Embryonic facial prominence (tissue), 1 donor: ENCODE data around the gene SLX4IP.

Source experiments
- DNase-seq: peaks from one replicate; pipeline ENCODE4 v3.0.0-alpha.2; 2016; ENCODE audit errors: extremely low spot score

The SLX4IP gene

DNA sequence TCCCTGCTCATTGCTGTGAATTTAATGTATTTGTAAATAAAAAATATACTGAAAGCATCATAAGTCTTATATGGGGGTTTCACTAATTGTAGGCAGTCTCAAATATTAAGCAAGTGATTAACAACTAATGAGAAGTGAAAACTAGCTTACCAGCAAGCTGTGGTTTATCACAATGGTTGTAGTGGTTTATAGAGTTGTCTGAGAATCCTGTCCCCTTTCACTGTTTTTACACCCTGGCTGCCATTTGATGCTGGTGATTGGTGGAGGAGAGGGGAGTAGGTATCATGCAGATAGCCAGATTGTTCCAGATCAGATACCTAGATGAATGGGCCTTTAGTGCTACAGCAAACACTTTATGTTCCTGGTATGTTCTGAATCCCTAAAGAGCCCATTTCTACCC lies 7.1 kb upstream of the SLX4IP start:
- no peak for DNase-seq

DNA sequence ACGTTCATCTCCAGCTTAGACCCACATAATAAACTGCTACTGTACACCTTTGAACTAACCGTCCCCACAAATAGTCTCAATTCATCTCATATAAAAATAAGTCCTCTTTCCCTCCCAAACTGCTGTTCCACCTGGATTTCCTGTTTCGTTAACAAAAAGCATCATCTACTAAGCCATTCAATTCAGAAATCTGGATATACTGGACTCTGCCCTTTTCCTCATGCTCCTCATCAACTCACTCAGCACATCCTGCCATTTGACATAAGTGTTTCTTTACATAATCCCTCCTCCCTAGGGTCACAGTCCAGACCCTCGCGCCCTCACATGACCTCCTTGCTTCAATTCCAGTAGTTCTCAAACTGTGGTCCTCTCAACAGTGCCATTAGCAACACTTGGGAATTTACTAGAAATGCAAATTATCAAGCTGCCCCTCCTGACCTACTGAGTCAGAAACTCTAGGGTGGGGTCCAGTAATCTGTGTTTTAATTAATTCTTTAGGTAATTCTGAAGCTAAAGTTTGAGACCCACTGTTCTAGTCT lies 5.6 kb upstream of the SLX4IP start:
- DNase-seq: no peak

DNA sequence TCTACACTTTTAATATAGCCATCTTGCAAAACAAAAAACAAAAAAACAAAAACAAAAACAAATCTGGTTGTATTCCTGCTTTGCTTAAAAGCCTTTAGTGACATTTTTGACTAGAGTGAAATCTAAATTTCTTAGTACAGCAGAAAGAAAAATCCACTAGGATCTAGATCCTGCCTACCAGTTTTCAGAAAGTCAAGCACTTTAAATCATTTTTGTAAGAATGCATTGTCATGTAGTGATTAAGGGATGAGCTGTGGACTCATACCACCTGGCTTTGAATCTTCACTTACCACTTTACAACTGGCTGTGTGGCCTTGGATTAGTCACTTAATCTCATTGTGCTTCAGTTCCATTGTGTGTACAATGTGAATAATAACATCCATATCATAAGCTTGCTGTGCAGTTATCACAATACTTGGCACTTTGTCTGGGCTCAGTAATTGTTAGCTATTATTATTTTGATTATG lies 5.1 kb upstream of the SLX4IP start:
- DNase-seq: no peak

DNA sequence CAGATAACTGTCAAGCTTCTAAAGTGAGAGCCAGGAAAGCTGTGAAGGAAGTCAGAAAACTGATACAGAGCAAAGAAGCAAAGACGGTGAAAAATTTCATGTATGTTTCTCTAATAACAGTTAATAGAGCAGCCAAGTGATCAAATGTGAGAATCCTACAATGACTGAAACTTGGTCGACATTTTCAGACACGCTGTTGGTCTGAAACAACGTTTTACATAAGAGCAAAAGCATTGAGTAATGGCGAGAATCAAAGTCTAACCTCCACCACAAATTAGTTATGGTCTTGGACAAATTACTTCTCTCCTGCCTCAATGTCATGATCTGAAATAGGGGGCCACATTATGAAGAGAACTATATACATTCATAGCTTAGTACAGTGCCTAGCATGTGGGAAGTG lies 4.4 kb upstream of the SLX4IP start:
- no peak for DNase-seq

DNA sequence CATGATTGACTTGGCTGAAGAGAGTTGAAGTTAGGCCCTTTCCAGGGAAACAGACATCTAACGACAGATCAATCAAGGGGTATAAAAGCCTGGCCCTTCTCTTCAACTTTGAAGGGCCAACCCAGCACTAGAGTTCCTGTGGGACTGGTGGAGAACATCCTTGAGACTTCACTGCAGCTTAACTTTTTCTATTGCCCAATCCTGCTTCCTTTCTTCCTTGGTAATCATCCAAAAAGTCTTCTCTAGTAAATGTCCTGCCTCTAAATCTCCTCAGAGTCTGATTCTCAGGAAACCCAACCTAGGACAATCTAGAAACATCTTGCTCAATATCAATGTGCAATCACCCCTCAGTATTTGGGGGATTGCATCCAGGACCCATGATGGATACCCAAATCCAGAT lies 3.0 kb upstream of the SLX4IP start:
- DNase-seq: no peak

DNA sequence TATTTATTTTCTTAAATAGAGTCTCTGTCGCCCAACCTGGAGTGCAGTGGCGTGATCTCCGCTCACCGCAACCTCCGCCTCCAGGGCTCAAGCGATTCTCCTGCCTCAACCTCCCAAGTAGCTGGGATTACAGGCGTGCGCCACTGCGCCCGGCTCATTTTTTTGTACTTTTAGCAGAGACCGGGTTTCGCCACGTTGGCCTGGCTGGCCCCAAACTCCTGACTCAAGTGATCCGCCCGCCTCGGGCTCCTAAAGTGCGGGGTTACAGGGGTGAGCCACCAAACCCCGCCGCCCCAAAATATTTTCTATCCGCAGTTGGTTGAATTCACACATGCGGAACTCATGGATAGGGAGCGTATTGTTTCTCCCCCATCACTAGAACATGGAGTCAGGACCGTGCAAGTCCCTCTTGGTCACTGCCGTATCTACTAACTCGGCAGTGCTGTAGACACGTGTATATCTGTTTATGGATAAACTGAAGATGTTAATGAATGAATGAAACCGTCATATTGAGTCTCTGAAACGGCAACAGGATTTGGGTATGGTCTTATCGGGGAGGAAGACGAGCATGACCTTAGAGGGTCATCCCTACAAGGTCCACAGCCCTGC lies 2.0 kb upstream of the SLX4IP start:
- no peak for DNase-seq

DNA sequence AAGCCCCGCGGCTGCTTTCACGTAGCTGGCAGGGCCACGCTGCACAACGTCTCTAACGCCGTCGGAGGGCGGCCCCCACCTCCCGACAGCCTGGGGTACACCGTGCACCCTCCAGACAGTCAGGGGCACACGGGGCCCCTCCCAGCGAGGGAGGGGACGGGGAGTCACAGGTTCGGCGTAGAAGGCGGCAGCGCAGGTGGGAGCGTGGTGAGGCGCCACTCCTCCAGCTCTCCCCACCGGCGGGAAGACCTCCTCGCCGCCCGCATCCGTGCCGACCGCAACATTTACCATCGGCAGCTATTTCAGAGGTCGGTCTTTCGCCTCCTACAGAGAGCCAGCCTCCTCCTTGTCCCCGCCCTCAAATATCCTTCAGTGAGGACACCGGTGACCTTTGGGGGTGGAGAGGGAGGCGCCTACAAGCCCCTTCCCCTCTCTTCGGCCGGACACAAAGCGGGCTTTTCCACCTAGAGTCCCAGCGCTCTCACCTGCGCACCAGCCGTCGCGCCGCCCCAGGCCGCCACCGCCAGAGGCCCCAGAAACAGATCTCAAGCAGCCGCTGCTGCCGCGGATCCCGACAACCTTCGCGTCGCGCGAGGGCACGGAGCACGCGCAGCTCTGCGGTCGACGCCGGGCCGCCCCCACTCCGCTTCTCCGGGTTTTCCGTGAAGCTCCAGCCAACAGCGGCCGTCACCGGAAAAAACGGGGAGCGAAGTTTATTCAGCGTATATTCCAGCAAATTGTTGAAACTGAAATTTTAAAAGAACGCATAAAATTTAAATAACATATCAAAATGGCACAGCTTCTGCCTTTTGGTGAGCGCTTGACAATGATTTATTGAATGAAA lies 1.3 kb upstream of the SLX4IP start, which contains the start of gene MKKS:
MKKS (minus strand) TSS at position 600 of the 844 bp plus-strand sequence. CDS start 20,708 bp downstream, outside the sequence.
- peak; percentile 85 for DNase-seq

DNA sequence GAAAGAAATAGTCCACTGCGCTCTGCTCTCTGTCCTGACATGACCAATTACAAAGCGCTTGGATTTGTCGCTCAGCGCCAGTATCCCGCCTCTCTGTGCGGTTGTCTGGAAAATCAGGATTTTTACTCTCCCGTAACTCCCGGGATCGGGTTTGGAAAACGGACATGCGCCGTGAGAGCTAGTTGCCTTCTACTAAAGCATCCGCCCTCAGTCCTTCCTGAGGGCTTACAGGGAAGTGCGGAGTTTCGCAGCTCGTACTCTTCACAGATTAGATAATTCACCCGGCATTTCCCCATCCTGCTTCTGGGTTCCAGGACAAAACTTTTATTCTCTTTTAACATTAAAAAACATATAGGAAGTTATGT lies 656 bp upstream of the SLX4IP start:
- DNase-seq: peak; percentile 97

DNA sequence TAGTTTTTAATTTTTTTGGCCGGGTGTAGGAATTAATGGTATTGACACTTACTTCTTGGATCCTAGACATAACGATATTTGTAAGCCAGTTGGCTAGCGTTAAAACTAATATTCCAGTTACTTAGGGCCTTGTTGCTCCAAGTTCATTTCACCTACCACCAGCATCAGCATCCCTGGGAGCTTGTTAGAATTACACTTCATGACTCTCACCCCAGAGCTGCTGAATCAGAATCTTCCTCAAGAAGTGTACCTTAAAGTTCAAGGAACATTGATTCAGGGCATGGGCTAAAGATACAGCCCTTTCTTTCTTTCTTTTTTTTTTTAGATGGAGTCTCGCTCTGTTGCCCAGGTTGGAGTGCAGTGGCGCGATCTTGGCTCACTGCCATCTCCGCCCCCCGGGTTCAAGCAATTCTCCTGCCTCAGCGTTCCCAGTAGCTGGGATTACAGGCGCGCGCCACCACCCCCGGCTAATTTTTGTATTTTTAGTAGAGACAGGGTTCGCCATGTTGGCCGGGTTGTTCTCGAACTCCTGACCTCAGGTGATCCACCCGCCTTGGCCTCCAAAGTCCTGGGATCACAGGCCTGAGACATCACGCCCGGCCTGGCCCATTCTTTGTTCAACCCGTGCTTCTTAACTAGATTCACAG lies 1.1 kb downstream of the SLX4IP start:
- DNase-seq: no peak

DNA sequence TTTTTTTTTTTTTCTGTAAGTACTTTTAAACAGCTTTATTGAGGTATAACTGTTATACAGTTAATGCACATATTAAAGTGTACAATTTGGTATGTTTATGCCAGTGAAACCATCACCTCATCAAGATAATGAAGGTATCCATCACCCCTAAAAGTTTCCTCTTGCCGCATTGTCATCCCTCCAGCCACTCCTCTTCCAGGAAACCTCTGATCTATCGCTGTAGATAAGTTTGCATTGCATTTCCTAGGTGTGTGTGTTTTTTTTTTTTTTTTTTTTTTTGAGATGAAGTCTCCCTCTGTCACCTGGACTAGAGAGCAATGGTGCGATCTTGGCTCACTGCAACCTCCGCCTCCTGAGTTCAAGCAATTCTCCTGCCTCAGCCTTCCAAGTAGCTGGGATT lies 3.1 kb downstream of the SLX4IP start:
- no peak for DNase-seq

DNA sequence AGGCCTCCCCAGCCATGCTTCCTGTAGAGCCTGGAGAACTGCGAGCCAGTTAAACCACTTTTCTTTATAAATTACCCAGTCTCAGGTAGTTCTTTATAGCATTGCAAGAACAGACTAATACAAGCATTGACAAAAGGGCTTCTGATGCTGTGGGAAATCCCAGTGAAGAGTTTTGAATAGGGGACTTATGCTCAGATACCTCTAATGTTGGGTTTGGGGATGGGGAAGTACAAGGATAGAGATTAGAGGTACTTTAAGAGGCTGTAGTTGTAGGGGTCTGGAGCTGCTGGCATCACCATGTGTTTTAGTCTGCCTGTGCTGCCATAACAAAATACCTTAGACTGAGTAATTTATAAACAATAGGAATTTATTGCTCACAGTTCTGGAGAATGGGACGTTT lies 8.8 kb downstream of the SLX4IP start:
- no peak for DNase-seq

DNA sequence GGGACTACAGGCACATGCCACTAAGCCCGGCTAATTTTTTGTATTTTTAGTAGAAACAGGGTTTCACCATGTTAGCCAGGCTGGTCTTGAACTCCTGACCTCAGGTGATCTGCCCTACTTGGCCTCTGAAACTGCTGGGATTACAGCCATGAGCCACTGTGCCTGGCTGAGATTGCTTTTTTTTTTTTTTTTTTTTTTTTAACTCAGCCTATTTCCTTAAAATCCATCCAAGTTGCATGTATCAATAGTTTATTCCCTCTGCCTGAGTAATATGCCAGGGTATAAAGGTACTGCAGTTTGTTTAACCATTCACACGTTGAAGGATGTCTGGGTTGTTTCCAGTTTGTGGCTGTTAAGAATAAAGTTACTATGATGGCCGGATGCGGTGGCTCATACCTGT lies 10.7 kb downstream of the SLX4IP start:
- no peak for DNase-seq

DNA sequence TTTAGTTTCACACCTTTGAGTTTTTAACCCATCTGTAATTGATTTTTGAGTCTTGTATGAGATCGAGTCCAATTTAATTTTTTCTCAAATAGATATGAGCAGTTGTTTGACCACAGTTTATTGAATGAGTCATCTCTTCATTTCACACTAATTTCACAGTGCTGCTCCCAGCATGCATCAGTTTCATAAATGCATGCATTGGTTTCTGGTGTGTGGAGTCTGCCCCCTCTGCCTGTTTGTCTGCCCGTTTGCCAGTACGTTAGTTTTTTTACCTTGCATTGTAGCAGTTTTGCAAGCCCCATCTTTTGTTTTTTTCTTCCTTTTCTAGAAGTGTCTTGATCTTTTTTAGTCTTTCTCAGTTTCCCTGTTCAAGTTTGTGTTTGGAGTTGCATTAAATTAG lies 11.9 kb downstream of the SLX4IP start:
- DNase-seq: no peak

DNA sequence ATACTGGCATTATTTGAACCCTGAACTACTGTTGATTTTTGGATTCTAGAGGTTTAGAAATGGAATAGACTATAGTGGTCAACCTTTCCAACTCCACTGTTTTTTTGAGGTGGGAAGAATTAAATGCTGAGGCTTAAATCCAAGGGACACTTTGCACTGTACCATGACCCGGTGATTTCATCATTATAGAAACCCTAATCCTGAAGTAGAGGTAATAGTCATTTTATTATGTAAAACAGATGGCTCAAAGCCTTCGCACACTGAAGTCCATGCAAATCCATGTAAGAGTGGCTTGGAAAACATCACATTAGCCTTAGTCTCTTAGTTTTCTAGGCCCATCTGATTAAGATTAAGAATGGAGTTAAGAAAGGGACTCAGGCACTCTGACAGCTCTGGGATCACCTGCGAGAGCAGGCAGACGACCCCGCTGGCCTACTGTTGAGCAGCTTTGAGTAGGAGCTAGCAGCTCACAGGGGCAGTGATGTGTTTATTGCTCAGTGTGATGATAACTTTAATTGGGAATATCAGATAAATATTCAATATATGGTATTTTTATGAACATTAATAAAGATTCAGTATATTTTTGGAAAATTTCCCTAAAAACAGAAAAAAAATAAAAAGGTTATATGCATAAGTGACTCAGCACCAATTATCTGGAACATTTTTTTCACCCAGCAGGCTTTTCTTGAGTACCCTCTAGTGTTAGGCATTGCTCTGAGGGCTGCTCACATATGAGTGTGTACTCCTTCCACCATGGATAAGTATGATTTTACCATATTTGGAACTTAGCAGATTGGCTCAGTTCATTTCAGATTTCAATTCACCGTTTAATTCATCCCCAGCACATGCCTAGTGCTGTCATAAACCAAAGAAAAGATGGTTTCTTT lies 13.4 kb downstream of the SLX4IP start:
- DNase-seq: no peak

DNA sequence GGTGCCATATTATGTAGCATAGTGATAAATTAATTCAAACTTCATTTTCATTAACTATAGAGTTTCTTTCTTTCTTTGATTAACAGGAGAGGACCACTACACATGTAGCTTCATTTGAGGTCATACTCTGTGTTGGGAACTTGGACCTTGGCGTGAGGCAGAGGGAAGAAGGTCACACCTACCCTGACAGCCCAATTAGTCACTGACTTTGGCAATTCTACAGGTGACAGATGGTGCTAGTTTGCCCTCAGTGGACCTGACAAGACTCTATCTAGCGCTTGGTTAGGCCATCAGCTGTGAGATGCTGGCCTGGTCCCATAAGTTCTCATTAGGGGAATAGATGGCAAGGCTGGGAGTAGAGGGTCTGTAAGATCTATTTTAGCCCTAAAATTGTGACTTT lies 14.2 kb downstream of the SLX4IP start:
- DNase-seq: no peak

DNA sequence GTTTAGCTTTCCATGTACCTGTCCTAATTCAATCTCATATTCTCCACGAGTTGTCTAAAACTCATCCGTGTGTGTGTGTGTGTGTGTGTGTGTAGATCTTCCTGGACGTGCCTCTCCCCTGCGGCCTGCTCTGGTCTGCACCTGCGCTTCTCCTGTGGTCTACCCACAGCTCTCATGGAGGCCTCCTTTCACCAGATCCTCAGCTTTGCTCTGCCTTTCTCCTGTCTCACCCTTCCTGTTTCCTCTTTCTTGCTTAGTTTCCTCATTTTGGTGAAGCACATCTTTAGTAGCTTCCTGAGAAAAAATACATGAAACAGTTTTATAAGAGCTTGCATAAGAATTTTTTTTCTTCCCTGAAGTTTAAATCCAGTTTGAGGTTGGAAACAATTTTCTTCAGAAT lies 18.1 kb downstream of the SLX4IP start:
- DNase-seq: no peak

DNA sequence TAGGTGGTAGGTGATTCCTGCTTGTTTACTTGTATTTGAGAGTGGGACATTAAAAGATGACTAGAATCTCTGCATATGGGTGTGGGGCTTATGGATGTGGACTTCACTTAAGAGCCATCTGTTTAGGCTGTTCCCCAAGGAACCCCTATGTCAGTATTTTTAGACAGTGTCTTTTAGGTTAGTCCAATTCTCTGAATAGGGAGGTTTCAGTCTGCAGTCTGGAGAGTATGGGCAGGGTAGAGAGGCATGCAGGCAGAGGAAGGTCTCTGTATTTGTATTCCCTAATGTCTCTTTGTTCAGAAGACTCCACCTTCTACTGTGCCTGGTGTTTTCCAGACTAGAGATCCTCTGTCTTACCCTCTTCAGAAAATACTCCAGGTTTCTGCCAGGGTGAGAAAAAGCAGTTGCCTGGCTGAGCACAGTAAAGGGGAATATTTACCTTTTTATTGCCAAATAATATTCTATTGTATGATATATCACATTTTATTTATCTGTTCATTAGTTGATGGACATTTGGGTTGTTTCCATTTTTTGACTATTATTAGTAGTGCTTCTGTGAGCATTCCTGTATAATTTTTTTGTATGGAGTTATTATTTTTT lies 19.1 kb downstream of the SLX4IP start:
- no peak for DNase-seq

DNA sequence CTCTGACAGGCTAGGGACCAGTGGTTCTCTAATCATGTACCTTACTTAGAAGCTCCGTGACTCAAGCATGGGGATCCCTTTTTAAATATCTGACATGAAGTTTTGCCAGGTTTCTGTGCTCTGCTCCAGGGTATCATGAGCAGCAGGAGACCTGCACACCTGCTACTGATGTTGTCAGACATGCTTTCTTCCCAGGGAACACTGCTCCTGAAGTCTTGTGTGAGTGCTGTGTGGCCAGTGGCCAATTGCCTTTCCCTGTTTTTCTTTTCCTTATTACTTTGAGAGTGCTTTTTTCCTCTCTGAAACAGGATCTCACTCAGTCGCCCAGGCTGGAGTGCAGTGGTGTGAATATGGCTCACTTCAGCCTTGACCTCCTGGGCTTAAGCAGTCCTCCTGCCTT lies 26.4 kb downstream of the SLX4IP start:
- DNase-seq: no peak

DNA sequence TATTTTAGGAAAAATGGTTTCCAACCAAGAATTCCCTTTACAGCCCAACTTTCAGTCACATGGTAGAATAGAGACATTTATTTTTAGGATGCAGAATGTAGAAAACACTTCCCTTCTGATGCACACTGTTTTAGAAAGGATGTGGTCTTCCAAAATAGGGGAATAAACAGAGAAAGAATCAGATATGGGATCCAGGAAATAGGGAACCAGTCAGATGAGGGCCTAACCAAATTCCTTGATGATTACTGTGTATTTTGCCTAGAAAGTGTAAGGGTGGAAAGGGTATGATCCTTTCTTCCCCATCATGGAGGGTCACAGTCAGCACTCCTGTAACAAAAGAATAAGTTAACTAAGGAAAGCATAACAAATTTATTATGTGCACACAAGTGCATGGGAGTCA lies 27.4 kb downstream of the SLX4IP start:
- no peak for DNase-seq

DNA sequence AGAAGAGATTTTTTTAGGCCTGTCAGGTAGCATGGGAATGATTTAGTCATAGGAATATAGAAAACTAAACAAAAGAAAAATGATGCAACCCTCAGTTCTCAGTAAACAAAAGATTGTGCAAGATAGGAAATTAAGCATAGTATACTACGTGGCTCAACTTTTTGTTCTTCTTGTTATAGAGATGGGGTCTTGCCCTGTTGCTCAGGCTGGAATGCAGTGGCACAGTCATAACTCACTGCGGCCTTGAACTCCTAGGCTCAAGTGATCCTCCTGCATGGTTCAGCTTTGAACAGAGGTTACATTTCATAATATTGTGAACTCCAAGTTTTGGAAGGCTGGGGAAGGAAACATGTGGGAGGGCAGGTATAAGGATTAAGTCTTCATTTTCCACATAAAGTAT lies 28.5 kb downstream of the SLX4IP start:
- DNase-seq: no peak

DNA sequence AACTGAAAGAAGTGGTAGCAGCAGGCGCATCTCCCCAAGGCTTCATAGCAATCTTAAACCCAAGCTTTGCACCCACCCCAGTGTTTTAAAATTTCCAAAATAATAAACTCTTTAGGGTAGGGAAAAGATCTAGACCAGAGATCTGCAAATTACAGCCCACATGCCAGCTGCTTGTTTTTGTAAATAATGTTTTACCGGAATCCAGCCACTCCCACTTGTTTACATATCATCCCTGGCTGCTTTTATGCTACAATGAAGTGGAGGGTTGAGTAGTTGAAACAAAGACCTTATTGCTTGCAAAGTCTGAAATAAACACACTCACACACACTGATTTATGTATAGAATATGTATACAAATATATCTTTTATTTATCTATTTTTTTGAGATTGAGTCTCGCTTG lies 30.0 kb downstream of the SLX4IP start:
- DNase-seq: no peak
